MM.1S (cell line): ENCODE measurements around the gene SNAPC1.

Source experiments
- DNase-seq: peaks from one replicate; pipeline ENCODE4 v3.0.0-alpha.2; 2015
- H2AFZ ChIP-seq: fragments of 300-600 bp; sonication (generic); 2 replicates; pipeline ENCODE4 v1.6.0; 2016; ENCODE audit warnings: antibody characterized with exemption, low read length
- H3F3A ChIP-seq: fragments of 300-600 bp; sonication (generic); 2 replicates; pipeline ENCODE4 v1.6.1; 2016; ENCODE audit warnings: mild to moderate bottlenecking, antibody characterized with exemption, low read length, moderate library complexity, mixed read lengths; ENCODE audit not compliant: insufficient read depth
- H3K27ac ChIP-seq: fragments of 300-600 bp; sonication (generic); 2 replicates; pipeline ENCODE4 v1.5.1; 2016; ENCODE audit warnings: mild to moderate bottlenecking, low read length
- H3K27me3 ChIP-seq: fragments of 300-600 bp; sonication (generic); replicated peaks from 2 replicates; pipeline ENCODE4 v1.6.0; 2016; ENCODE audit warnings: low read length; ENCODE audit not compliant: insufficient read depth
- H3K36me3 ChIP-seq: fragments of 300-600 bp; sonication (generic); replicated peaks from 2 replicates; pipeline ENCODE4 v1.6.1; 2016; ENCODE audit warnings: mild to moderate bottlenecking, low read length, mixed read lengths; ENCODE audit not compliant: insufficient read depth
- H3K4me1 ChIP-seq: fragments of 300-600 bp; sonication (generic); 2 replicates; pipeline ENCODE4 v1.6.1; 2016; ENCODE audit warnings: low read length, mixed read lengths
- H3K4me2 ChIP-seq: fragments of 300-600 bp; sonication (generic); 2 replicates; pipeline ENCODE4 v1.6.0; 2016; ENCODE audit warnings: low read depth, low read length
- H3K4me3 ChIP-seq: fragments of 300-600 bp; sonication (generic); 2 replicates; pipeline ENCODE4 v1.5.1; 2016; ENCODE audit warnings: low read length, mixed read lengths
- H3K79me2 ChIP-seq: fragments of 300-600 bp; sonication (generic); 2 replicates; pipeline ENCODE4 v1.6.1; 2016; ENCODE audit warnings: mixed run types, low read length, mixed read lengths
- H3K9ac ChIP-seq: fragments of 300-600 bp; sonication (generic); 2 replicates; pipeline ENCODE4 v1.6.1; 2016; ENCODE audit warnings: low read length, mixed read lengths
- H3K9me2 ChIP-seq: fragments of 300-600 bp; sonication (generic); replicated peaks from 2 replicates; pipeline ENCODE4 v1.6.1; 2016; ENCODE audit warnings: mild to moderate bottlenecking, low read length, mixed read lengths; ENCODE audit not compliant: insufficient read depth
- H3K9me3 ChIP-seq: fragments of 300-600 bp; sonication (generic); replicated peaks from 2 replicates; pipeline ENCODE4 v1.6.1; 2016; ENCODE audit warnings: mild to moderate bottlenecking, low read length, mixed read lengths; ENCODE audit not compliant: insufficient read depth
- H4K20me1 ChIP-seq: fragments of 300-600 bp; sonication (generic); 2 replicates; pipeline ENCODE4 v1.6.1; 2016; ENCODE audit warnings: mild to moderate bottlenecking, low read length, moderate library complexity, mixed read lengths; ENCODE audit not compliant: insufficient read depth
- EZH2 ChIP-seq: fragments of 300-600 bp; sonication (generic); optimal IDR thresholded peaks from 2 replicates; pipeline ENCODE3; 2017; ENCODE audit warnings: low read depth, mild to moderate bottlenecking, antibody characterized with exemption, low read length, mixed read lengths
- EZH2phosphoT487 ChIP-seq: fragments of 300-600 bp; sonication (generic); IDR thresholded peaks from 2 replicates; pipeline ENCODE4 v1.6.1; 2018; ENCODE audit warnings: antibody characterized with exemption, low read length
- TF ChIP-seq, protein P1 (sequence below): fragments of 300-600 bp; sonication (generic); IDR thresholded peaks from 2 replicates; pipeline ENCODE4 v1.5.1; 2016; ENCODE audit warnings: antibody characterized with exemption, low read length, mixed read lengths

Gene SNAPC1

GRCh38 chr14:61822458-61822857, 60.2 kb downstream of the SNAPC1 start:
- Histone ChIP-seq H3K9me3 (no peaks in the 10 kb centered on the region), H3K4me1 (no peaks in the 10 kb centered on the region), H3K9me2 (no peaks in the 10 kb centered on the region), H3F3A (no peaks in the 10 kb centered on the region), H4K20me1 (no peaks in the 10 kb centered on the region), H3K36me3 (no peaks in the 10 kb centered on the region), H3K79me2 (no peaks in the 10 kb centered on the region), H3K9ac (no peak overlapping the region), H2AFZ (no peak overlapping the region), H3K27me3 (no peaks in the 10 kb centered on the region), H3K4me3 (no peak overlapping the region), H3K4me2 (no peak overlapping the region), H3K27ac (no peak overlapping the region)
- no peak for TF ChIP-seq EZH2phosphoT487
- TF ChIP-seq, protein P1, sequence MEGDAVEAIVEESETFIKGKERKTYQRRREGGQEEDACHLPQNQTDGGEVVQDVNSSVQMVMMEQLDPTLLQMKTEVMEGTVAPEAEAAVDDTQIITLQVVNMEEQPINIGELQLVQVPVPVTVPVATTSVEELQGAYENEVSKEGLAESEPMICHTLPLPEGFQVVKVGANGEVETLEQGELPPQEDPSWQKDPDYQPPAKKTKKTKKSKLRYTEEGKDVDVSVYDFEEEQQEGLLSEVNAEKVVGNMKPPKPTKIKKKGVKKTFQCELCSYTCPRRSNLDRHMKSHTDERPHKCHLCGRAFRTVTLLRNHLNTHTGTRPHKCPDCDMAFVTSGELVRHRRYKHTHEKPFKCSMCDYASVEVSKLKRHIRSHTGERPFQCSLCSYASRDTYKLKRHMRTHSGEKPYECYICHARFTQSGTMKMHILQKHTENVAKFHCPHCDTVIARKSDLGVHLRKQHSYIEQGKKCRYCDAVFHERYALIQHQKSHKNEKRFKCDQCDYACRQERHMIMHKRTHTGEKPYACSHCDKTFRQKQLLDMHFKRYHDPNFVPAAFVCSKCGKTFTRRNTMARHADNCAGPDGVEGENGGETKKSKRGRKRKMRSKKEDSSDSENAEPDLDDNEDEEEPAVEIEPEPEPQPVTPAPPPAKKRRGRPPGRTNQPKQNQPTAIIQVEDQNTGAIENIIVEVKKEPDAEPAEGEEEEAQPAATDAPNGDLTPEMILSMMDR, result no peak
- TF ChIP-seq EZH2, result no peak
- no peak for DNase-seq

DNA sequence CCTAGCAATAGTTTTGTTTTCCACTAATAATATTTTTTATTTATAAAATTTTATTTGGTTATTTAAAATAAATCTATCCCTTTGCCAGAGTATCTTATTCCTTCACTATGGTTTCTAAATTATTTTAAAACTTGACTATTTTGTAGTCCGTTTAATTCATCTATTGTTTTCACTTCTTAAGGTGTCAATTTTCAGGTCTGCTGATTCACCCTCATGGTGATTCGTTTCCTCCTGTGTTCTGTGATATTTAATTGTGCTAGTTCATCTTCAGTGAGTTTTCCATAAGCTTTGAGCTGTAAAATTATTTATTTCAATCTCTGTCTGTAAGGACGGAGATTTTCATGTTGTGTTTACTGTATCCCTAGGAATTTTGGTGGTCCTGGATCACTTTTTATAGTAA, 70.6 kb downstream of the SNAPC1 start:
- H3K9me3 ChIP-seq, result no peaks in the 10 kb centered on the region
- H4K20me1 ChIP-seq, result no peaks in the 10 kb centered on the region
- TF ChIP-seq EZH2phosphoT487 (no peak), EZH2 (no peak)
- TF ChIP-seq, protein P1, result no peak
- no peaks in the 10 kb centered on the region for H3K36me3 ChIP-seq
- H3K4me3 ChIP-seq, result no peak overlapping the region
- no peak overlapping the region for H3K9ac ChIP-seq
- no peak overlapping the region for H2AFZ ChIP-seq
- no peaks in the 10 kb centered on the region for H3K27me3 ChIP-seq
- H3K4me1 ChIP-seq, result no peaks in the 10 kb centered on the region
- H3K27ac ChIP-seq, result no peak overlapping the region
- no peaks in the 10 kb centered on the region for H3K9me2 ChIP-seq
- H3K4me2 ChIP-seq, result no peak overlapping the region
- no peak for DNase-seq
- no peaks in the 10 kb centered on the region for H3F3A ChIP-seq
- no peaks in the 10 kb centered on the region for H3K79me2 ChIP-seq

GRCh38 chr14:61836184-61836583, 74.0 kb downstream of the SNAPC1 start:
- H3K27me3 ChIP-seq, result no peaks in the 10 kb centered on the region

More at GRCh38 chr14:61836184-61836583, 74.0 kb downstream of the SNAPC1 start:
- Histone ChIP-seq H3K4me1 (no peaks in the 10 kb centered on the region), H3K9me3 (no peaks in the 10 kb centered on the region), H4K20me1 (no peaks in the 10 kb centered on the region), H3K4me2 (no peak overlapping the region), H3K9ac (no peak overlapping the region), H2AFZ (no peak overlapping the region), H3K27ac (no peak overlapping the region), H3F3A (no peaks in the 10 kb centered on the region), H3K36me3 (no peaks in the 10 kb centered on the region), H3K9me2 (no peaks in the 10 kb centered on the region), H3K79me2 (no peaks in the 10 kb centered on the region), H3K4me3 (no peak overlapping the region)
- no peak for DNase-seq
- TF ChIP-seq EZH2 (no peak), EZH2phosphoT487 (no peak)
- TF ChIP-seq, protein P1, result no peak
